ENCODE results near the gene ANO2. TPM values are rescaled to one million over a fixed set of nuclear protein-coding genes. Genes with fewer than 3 reads are reported as not detected.
A peak's percentile ranks its signal among the peaks of the same experiment; 100 is the strongest.

The ANO2 gene
- total RNA-seq, 1 donor from 2014 or later: 1.5 TPM

DNA sequence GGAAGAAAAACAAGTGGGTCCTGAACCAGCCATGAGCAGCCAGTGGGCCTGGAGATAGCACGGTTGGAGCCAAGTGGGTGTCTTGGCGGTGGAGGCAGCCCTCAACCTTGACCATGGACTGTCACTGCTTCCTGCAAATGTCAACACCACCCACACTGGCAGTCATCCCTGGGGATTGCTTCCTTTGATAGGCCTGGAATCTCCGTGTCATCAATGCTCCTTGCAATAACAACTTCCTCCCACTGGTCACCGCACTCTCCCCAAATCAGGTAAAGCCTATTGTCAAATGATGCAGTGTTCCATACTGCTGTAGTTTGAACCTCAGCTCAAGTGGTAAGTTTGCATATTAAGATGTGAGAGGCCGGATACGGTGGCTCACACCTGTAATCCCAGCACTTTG, 384.0 kb downstream of the ANO2 start:
- no peak for DNase-seq (ENCODE audit: low read depth)
- no peaks in the 10 kb centered on the region for H3K36me3 ChIP-seq (ENCODE audit: control insufficient read depth, insufficient read depth, low read length)
- no peak overlapping the region for H3K4me3 ChIP-seq (ENCODE audit: low read depth, low read length)
- H3K27me3 ChIP-seq (ENCODE audit: control insufficient read depth, insufficient read depth, low read length): no peaks in the 10 kb centered on the region
- no peak for TF ChIP-seq CTCF (IDR thresholded peaks at IDR 0.05; ENCODE audit: insufficient read depth, low read length, poor library complexity, severe bottlenecking)

- Histone ChIP-seq H3K4me3 (ENCODE audit: low read depth, low read length) (no peak overlapping the region), H3K27me3 (ENCODE audit: control insufficient read depth, insufficient read depth, low read length) (no peaks in the 10 kb centered on the region), H3K36me3 (ENCODE audit: control insufficient read depth, insufficient read depth, low read length) (no peaks in the 10 kb centered on the region)
- TF ChIP-seq CTCF (IDR thresholded peaks at IDR 0.05; ENCODE audit: insufficient read depth, low read length, poor library complexity, severe bottlenecking): no peak
- DNase-seq (ENCODE audit: low read depth): no peak
These were observed 384.8 kb downstream of the ANO2 start for GRCh38 chr12:5560265-5560664.

DNA sequence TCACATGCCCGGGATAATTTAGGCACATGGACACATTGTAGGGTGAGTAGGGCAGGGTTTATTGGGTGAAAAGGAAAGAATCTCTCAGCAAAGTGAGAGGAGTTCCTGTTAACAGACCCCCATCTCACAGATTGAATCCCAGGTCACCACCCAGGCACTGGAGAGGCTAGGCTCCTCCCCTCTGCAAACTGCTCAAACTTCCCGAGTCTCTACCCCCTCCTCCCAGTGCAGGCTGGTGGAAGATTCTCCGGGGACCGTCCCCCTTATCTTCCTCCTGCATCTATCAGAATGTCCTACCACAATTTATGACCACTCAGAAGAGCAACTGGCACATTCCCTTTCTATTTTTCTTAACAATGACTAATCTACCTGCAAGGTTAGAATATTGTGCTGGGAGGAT, 387.2 kb downstream of the ANO2 start:
- TF ChIP-seq CTCF (IDR thresholded peaks at IDR 0.05; ENCODE audit: insufficient read depth, low read length, poor library complexity, severe bottlenecking): no peak

DNA sequence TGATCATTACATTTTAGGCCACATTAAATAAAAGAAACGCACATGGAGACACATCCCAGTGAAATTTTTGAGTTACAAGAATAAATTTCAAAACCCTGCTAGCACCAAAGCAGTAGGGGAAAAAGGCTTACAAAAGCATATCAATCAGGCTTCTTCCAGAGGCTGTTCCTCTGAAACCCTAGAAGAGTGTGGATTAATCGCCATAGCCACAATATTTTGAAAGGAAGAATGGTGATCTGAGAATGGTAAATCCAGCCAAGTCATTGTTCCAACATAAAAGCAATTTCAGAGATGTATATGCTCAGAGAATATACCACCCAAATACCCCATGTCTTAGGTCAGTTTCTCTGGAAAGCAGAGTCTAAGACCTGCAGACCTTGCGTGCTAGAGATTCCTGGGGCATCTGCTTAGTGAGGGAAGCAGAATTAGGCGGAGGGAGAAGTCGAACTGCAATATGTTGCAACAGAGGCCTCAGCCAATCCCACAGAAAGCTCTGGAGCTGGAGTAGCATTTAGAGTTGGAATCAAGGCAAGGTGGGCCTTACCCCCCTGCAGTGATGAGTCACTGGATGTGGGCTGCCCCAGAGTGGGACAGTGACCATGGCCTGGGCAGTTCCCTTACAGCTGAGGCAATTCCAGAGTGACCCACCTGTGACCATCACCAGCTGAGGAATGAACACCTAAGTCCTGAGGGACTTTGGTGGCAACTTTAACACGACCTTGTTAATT, 387.9 kb downstream of the ANO2 start:
- no peaks in the 10 kb centered on the region for H3K36me3 ChIP-seq (ENCODE audit: control insufficient read depth, insufficient read depth, low read length)
- no peaks in the 10 kb centered on the region for H3K27me3 ChIP-seq (ENCODE audit: control insufficient read depth, insufficient read depth, low read length)
- DNase-seq (ENCODE audit: low read depth): no peak
- no peak for TF ChIP-seq CTCF (IDR thresholded peaks at IDR 0.05; ENCODE audit: insufficient read depth, low read length, poor library complexity, severe bottlenecking)
- no peak overlapping the region for H3K4me3 ChIP-seq (ENCODE audit: low read depth, low read length)

More for the DNA sequence above, 387.2 kb downstream of the ANO2 start:
- H3K36me3 ChIP-seq (ENCODE audit: control insufficient read depth, insufficient read depth, low read length): no peaks in the 10 kb centered on the region
- no peak for DNase-seq (ENCODE audit: low read depth)
- H3K27me3 ChIP-seq (ENCODE audit: control insufficient read depth, insufficient read depth, low read length): no peaks in the 10 kb centered on the region
- H3K4me3 ChIP-seq (ENCODE audit: low read depth, low read length): no peak overlapping the region

DNA sequence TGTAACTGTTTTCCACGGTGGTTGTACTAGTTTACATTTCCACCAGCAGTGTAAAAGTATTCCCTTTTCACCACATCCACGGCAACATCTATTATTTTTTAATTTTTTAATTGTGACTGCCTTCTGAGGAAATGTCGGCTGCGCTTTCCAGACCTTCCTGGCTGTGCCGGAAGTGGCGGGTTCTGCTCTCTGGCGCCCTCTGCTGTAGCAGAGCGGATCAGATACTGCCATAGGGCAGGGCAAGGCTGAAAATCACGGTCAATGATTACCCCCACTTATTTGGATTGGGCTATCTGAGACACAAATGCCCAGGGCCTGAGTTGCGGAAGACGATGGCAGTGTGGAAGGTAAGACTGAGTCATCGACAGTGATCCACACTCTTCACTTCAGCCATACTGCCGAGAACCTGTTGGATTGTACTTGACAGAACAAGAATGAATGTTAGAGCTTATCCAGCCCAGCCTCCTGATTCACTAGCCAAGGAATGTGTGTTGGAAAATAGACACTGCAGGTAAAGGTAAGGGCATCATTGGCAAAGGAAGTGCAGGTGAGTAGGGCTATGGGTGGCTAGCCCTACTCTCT, 388.9 kb downstream of the ANO2 start:
- H3K27me3 ChIP-seq (ENCODE audit: control insufficient read depth, insufficient read depth, low read length): no peaks in the 10 kb centered on the region
- no peak for DNase-seq (ENCODE audit: low read depth)
- no peak overlapping the region for H3K4me3 ChIP-seq (ENCODE audit: low read depth, low read length)
- peak; percentile 35 for TF ChIP-seq CTCF (IDR thresholded peaks at IDR 0.05; ENCODE audit: insufficient read depth, low read length, poor library complexity, severe bottlenecking)
- no peaks in the 10 kb centered on the region for H3K36me3 ChIP-seq (ENCODE audit: control insufficient read depth, insufficient read depth, low read length)

GRCh38 chr12:5554711-5555110, 390.3 kb downstream of the ANO2 start:
- Histone ChIP-seq H3K4me3 (ENCODE audit: low read depth, low read length) (no peak overlapping the region), H3K36me3 (ENCODE audit: control insufficient read depth, insufficient read depth, low read length) (no peaks in the 10 kb centered on the region), H3K27me3 (ENCODE audit: control insufficient read depth, insufficient read depth, low read length) (no peaks in the 10 kb centered on the region)
- no peak for DNase-seq (ENCODE audit: low read depth)
- no peak for TF ChIP-seq CTCF (IDR thresholded peaks at IDR 0.05; ENCODE audit: insufficient read depth, low read length, poor library complexity, severe bottlenecking)
